Stimulated activated CD4-positive, alpha-beta T cell treated with anti-CD3 and anti-CD28 coated beads, Interleukin-12 subunit alpha, Interleukin-12 subunit beta, amount 100 ng/mL, for 4 hours (primary cell): ENCODE data around the gene BPI.
"Not testable (repeated sequence)": the region's sequence is repeated elsewhere in the genome, so short reads cannot be mapped to it uniquely, and the experiment has no call there.

ENCODE experiments used
- DNase-seq: peaks from one replicate; pipeline ENCODE4 v3.0.0-alpha.2; 2020

BPI gene

GRCh38 chr20:38338849-38339520 lies 35.0 kb downstream of the BPI start:
- no peak for DNase-seq

- DNase-seq: not testable (repeated sequence)
These were observed 35.6 kb downstream of the BPI start for GRCh38 chr20:38339521-38339896.

- DNase-seq: no peak
These were observed 36.0 kb downstream of the BPI start for GRCh38 chr20:38339997-38340396.

GRCh38 chr20:38340693-38341092 lies 36.7 kb downstream of the BPI start:
- DNase-seq: no peak

- no peak for DNase-seq
These were observed 38.3 kb downstream of the BPI start for GRCh38 chr20:38342216-38342615.

GRCh38 chr20:38342713-38343310 lies 38.9 kb downstream of the BPI start:
- DNase-seq: no peak

- no peak for DNase-seq
These were observed 39.6 kb downstream of the BPI start for GRCh38 chr20:38343311-38344106.

GRCh38 chr20:38344107-38344701 lies 40.2 kb downstream of the BPI start:
- DNase-seq: no peak

- DNase-seq: no peak
These were observed 41.7 kb downstream of the BPI start for GRCh38 chr20:38345643-38346042.

- no peak for DNase-seq
These were observed 42.3 kb downstream of the BPI start, which contains the start of gene LBP for GRCh38 chr20:38346247-38346651. Gene LBP (plus strand): TSS chr20:38346482. CDS start chr20:38346517, 35 bp downstream.

GRCh38 chr20:38346741-38347140 lies 42.8 kb downstream of the BPI start:
- DNase-seq: no peak

GRCh38 chr20:38349856-38350255 lies 45.9 kb downstream of the BPI start:
- DNase-seq: no peak

GRCh38 chr20:38350879-38351775 lies 47.2 kb downstream of the BPI start:
- DNase-seq: no peak

- no peak for DNase-seq
These were observed 49.4 kb downstream of the BPI start for GRCh38 chr20:38353316-38353715.

- DNase-seq: no peak
These were observed 50.3 kb downstream of the BPI start for GRCh38 chr20:38354227-38354626.

GRCh38 chr20:38355161-38356012 lies 51.4 kb downstream of the BPI start:
- no peak for DNase-seq

GRCh38 chr20:38357653-38358207 lies 53.8 kb downstream of the BPI start:
- DNase-seq: no peak

GRCh38 chr20:38358556-38358955 lies 54.6 kb downstream of the BPI start:
- no peak for DNase-seq

- no peak for DNase-seq
These were observed 59.2 kb downstream of the BPI start for GRCh38 chr20:38363004-38363747.

GRCh38 chr20:38369389-38369788 lies 65.4 kb downstream of the BPI start:
- no peak for DNase-seq
